Adrenal gland (tissue), 12 donors: ENCODE results near the gene FZD7. TPM values are rescaled to one million over a fixed set of nuclear protein-coding genes. Genes with fewer than 3 reads are reported as not detected.

Experiments used
- DNase-seq, 7 donors: peaks; one replicate each; pipeline ENCODE4 v3.0.0-alpha.2; 2019 to 2020
- H3K27ac ChIP-seq, 5 donors: fragments of 200-600 bp; sonication (generic) in 4 of 5; 1 replicate in 3 of 5; 2 replicates in 2 of 5; pipeline versions ENCODE4 v1.5.1 to v1.8.0; 2016 to 2020; ENCODE audit warnings: mild to moderate bottlenecking in 1 of 5
- H3K27me3 ChIP-seq: fragments of 200-600 bp; 2 replicates; pipeline ENCODE4 v1.8.0; 2021
- H3K36me3 ChIP-seq, 2 donors: fragments of 200-600 bp; replicated peaks in 1 of 2; 1 replicate in 1 of 2; 2 replicates in 1 of 2; pipeline versions ENCODE4 v1.5.1 to v1.8.0; 2018 to 2022
- H3K4me1 ChIP-seq, 2 donors: fragments of 200-600 bp; replicated peaks in 1 of 2; 1 replicate in 1 of 2; 2 replicates in 1 of 2; pipeline versions ENCODE4 v1.5.1 to v1.8.0; 2018 to 2021
- H3K4me3 ChIP-seq, 4 donors: fragments of 200-600 bp; sonication (generic) in 3 of 4; one replicate each; pipeline ENCODE4 v1.5.1; 2016 to 2018
- H3K9me3 ChIP-seq, 3 donors: fragments of 200-600 bp; sonication (generic) in 1 of 3; replicated peaks in 1 of 3; 1 replicate in 2 of 3; 2 replicates in 1 of 3; pipeline versions ENCODE4 v1.5.1 to v1.8.0; 2016 to 2021
- CTCF ChIP-seq, 6 experiments: fragments of 450-650 bp in 4 of 6; fragments of 200-600 bp in 2 of 6; sonication (generic) in 1 of 6; IDR thresholded peaks; 1 replicate in 5 of 6; 2 replicates in 1 of 6; pipeline versions ENCODE4 v1.5.1 to v1.8.0; 2016 to 2021; ENCODE audit warnings: antibody characterized with exemption in 6 of 6, mild to moderate bottlenecking in 2 of 6, moderate library complexity in 1 of 6
- POLR2A ChIP-seq, 2 donors: fragments of 450-650 bp; IDR thresholded peaks; one replicate each; pipeline ENCODE4 v1.6.1; 2017; ENCODE audit warnings: antibody characterized with exemption in 2 of 2, mild to moderate bottlenecking in 2 of 2, moderate library complexity in 1 of 2
- WGBS, 4 donors: extraction: QIAGEN DNeasy Blood & Tissue Kit in 2 of 4; methylation state at CpG; one replicate each; pipeline versions ENCODE4 v1.1.5 to v1.1.7; 2013 to 2017; 5-methylcytosine and 5-hydroxymethylcytosine counted together
- intact Hi-C, 2 donors: fragments of 100-400 bp; cut with DNase I; formaldehyde crosslinking; loops; one replicate each; pipeline versions ENCODE4 v1.14.1 to v1.15.0; 2022 to 2023
- polyA plus RNA-seq, 3 donors: library from polyadenylated mRNA; stranded (reverse); fragments of 200-250 nt in 2 of 3; fragments of 350-450 nt in 1 of 3; fragmentation: Illumina TruSeq in 1 of 3; extraction: RNeasy Lipid Tissue Mini Kit (QIAGEN cat#74804) in 1 of 3; gene quantifications; one replicate each; pipeline ENCODE4 v1.2.3, GENCODE V29; 2013 to 2014
- total RNA-seq, 9 donors: library from RNA; depleted of rRNA in 4 of 9; stranded (reverse); fragments of >200 nt in 4 of 9; fragments of 120-200 nt in 1 of 9; fragmentation: NEBNext Ultra II Directional in 1 of 9; extraction: Animal tissue kit (Norgen Biotek cat#: 25700) in 1 of 9; gene quantifications; one replicate each; pipeline versions ENCODE4 v1.1.0 to v1.2.4, GENCODE V29; 2013 to 2023
- donor health status: healthy with polysubstance abuse.
- donor health status: Bipolar disorder and iron deficiency.
- donor health status: DM: yes; HTN: yes; CAD: no.
- donor health status: DM: no; HTN: no; CAD: no.
- donor health status: DM: no; HTN: no; CAD: no.
- donor health status: DM: yes; HTN: yes; CAD: no.

Gene FZD7
- total and polyA plus RNA-seq, 12 donors, result 1.2 to 7.1 (median 3.0) TPM

GRCh38 chr2:202071107-202071506 is 37.5 kb downstream of the FZD7 start:
- 89 to 100% (median 95%) methylated on average over 2 of the region's 2 CpGs for WGBS, 4 donors
- intact Hi-C loops, result no loop called here
- no peak overlapping the region for H3K27ac ChIP-seq
- DNase-seq, result no peak
- no peak overlapping the region for H3K4me3 ChIP-seq
- H3K9me3 ChIP-seq, result no peaks in the 10 kb centered on the region
- no peaks in the 10 kb centered on the region for H3K27me3 ChIP-seq
- no peaks in the 10 kb centered on the region for H3K4me1 ChIP-seq
- H3K36me3 ChIP-seq, result no peaks in the 10 kb centered on the region
- TF ChIP-seq CTCF (IDR thresholded peaks at IDR 0.05), result no peak
- no peak for TF ChIP-seq POLR2A (IDR thresholded peaks at IDR 0.05)

DNA sequence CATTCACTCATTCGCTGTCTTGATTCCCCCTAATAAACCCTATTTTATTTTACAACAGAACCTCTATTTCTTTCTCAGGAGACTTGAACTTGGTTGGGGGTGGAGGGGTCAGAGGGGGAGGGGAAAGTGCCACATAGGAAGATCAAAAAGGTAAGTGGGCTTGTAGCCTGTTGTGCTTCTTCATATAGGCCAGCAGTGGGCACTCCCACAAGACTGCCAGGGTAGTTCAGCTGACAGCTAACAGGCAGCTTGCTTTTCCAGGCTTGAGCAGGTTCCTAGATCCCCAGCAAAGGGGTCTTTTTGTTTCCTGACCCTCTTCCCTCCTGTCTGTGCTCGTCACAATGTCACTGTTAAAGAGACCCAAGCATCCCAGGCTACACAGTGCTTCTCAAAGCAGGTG is 38.6 kb downstream of the FZD7 start:
- Histone ChIP-seq H3K27me3 (no peaks in the 10 kb centered on the region), H3K4me3 (no peak overlapping the region), H3K27ac (no peak overlapping the region), H3K36me3 (no peaks in the 10 kb centered on the region), H3K9me3 (no peaks in the 10 kb centered on the region), H3K4me1 (no peaks in the 10 kb centered on the region)
- TF ChIP-seq CTCF (IDR thresholded peaks at IDR 0.05) (no peak), POLR2A (IDR thresholded peaks at IDR 0.05) (no peak)
- 58 to 97% (median 79%) methylated on average over 2 of the region's 2 CpGs for WGBS, 4 donors
- intact Hi-C loops, result no loop called here
- DNase-seq, result no peak

- intact Hi-C loops, result no loop called here
- WGBS, 4 donors, result 67 to 80% (median 74%) methylated on average over 10 to 11 of the region's 11 CpGs
These were observed 39.2 kb downstream of the FZD7 start, which contains the start of gene KIAA2012 for GRCh38 chr2:202072737-202073401. TSS of gene KIAA2012 (plus strand) at chr2:202073255. CDS start at chr2:202073628, 373 bp downstream.

DNA sequence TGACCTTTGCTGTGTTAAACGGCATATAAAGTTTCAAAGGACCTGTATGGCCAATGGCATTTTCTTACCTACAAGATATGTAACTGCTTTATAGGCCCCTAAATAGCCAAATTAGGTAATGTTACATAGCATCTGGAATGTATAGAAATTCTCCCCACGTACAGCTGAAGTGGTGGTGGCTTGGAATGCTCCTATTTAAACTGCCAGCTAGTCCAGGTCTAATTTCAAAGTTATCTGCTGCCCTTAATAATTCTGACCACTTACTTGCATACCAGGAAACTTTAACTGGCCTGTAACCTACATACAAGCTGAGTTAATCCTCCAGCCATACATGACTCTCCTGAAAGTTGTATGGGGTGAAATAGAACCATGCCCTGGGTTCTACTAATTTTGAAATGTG is 40.7 kb downstream of the FZD7 start:
- WGBS, 4 donors, result 74 to 92% (median 88%) methylated on average over 2 of the region's 2 CpGs

More at GRCh38 chr2:202072737-202073401, 39.2 kb downstream of the FZD7 start, which contains the start of gene KIAA2012:
- peak in 1 of 7 donors; percentile 59 for DNase-seq
- Histone ChIP-seq H3K9me3 (no peaks in the 10 kb centered on the region), H3K27me3 (no peaks in the 10 kb centered on the region), H3K27ac (no peak within 1 kb of the TSS), H3K4me3 (no peak within 1 kb of the TSS), H3K36me3 (no peaks in the 10 kb centered on the region), H3K4me1 (no peaks in the 10 kb centered on the region)
- no peak for TF ChIP-seq CTCF (IDR thresholded peaks at IDR 0.05)
- no peak for TF ChIP-seq POLR2A (IDR thresholded peaks at IDR 0.05)

More for the DNA sequence above, 40.7 kb downstream of the FZD7 start:
- intact Hi-C loops, result no loop called here
- Histone ChIP-seq H3K27ac (no peak overlapping the region), H3K4me3 (no peak overlapping the region), H3K27me3 (no peaks in the 10 kb centered on the region), H3K9me3 (no peaks in the 10 kb centered on the region), H3K36me3 (no peaks in the 10 kb centered on the region), H3K4me1 (no peaks in the 10 kb centered on the region)
- no peak for DNase-seq
- TF ChIP-seq CTCF (IDR thresholded peaks at IDR 0.05), result no peak
